Measurements from ENCODE around the gene PRSS33.

Gene PRSS33

DNA sequence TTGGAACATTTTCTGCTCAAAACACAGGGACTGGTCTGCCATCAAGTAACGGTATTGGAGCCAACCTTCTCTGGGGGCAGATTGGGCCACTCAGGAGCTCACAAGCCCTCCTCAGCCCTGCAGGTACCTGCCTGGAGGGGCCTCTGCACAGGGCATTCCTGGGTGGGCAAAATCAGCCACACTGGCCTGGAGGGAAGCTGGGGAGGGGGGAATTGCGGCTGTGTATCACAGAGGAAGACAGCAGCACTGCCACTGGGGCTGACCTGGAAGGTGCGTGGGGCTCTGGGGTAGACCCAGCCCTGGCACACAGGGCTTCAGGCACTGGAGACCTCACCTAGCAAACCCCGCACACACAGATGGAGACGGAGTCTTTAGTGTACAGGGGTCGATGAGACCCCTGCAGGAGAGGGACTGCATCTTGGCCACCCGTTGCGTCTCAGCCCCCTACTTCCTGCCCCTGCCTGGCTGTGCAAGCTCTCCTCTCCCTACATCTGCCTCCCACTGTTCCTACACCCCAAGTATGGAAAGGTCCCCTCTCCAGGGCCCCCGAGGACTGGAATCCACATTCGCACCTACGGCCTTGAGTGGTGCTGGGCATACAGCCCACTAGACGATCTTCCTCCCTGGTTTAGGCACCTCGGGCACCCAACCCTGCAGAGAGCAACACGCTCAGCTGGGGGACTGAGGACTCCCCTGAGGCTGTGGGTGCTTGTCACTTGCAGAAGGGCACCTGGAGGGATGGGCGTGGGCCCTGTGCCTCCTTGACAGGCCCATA is 42.1 kb downstream of the PRSS33 start:
- no peak overlapping the region for H3K4me3 ChIP-seq (ENCODE audit: low read depth, low read length)

DNA sequence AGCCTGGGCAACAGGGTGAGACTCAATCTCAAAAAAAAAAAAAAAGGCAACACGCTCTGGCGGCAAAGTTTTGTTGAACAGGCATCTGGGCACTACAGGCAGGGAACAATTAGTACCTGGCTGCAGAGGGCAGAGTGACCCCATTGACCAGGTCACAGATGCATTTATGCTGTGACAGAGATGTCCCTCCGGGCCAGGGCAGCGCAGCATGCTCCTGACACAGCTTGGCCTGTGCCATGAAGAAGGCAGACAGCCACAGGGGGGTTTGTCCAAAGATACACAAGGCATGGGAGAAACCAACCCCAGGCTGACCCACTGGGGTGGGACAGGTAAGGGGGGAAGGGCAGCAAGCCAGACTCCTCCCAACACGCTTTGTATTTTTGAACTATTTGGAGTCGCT is 42.6 kb downstream of the PRSS33 start:
- no peak overlapping the region for H3K4me3 ChIP-seq (ENCODE audit: low read depth, low read length)

DNA sequence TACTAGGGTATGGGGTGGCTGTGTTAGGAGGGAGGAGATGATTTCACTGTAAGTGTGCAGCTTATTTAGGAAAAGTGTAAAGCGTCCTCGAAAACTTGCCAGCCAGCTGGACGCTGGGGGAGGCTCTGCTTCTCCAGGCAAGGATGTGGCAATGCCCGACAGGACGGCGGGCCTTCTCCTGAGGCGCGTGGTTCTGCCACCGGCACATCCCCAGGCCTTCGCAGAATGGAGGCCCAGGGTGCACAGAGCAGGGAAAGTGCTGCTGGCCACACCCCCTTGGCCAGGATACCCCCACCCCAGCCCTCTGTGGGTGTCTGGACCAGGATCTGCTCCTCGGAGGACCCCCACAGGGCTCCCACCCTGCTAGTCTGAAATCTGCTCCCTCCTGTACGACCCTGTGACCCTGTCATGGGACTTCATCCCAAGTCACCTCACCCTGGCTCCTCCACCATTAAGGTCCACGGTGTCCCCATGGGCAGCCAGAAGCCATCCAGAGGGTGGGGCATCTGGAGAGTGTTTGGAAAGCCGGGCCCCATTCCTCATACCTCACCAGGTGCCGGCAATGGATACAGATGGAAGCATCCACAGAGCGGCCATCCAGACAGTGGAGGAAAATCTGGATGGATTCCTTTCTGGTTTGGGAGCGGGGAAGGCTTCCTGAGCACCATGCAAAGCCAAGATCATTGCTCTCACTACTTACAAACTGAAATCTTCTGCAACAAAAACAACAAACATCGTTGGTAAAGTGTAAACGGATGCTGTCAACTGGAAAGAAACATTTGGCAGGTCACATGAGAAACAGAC is 44.2 kb downstream of the PRSS33 start:
- H3K4me3 ChIP-seq (ENCODE audit: low read depth, low read length) = no peak overlapping the region

DNA sequence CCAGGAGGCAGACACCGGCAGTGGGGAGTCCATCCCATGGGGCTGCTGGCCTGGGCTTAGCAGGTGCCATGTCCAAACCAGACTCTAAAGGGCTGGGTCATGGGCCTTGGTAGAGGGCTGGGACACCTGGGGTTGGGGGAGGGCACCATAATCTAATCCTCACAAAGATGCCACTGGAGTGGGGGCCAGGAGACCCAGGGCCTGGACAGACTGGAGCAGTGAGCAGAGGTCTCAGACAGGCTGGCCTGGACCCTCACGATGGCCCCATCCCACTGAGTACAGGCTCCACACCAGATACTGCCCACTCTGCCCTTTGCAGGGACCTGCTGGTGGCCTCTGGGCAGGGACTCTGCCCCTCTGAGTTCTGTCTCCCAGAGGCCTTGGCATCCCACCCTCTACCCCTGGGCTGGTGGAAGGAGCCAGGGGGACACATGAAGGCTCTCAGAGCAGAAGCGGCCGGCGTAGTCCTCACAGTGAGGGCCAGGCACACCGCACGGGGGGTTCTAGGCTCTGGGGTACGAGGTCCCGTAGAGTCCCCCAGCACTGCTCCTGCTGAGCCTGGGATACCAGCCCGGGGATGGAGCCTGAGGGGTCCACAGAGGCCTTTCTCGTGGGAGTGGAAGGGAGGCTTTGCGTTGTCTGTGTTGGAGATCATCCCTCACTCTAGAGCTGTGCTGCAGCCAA is 44.9 kb downstream of the PRSS33 start:
- H3K4me3 ChIP-seq (ENCODE audit: low read depth, low read length) = no peak overlapping the region

DNA sequence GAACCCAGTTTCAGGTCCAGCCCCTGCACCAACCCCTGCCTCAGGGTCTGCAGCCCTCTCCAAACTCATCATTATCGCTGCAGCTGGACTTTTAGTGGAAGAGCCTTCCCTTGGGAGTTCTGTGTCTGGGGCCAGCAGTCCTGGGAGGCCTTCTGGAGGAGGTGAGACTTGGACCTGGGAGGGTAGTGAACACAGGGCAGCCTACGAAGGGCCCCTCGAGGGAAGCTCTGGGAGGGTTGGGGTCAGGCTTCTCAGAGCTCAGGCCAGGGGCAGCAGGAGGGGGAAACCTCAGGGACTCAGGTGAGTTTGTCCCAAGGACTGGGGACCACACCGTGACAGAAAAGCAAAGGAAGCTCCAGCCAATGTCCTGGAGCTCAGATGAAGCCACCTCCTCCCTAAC is 46.2 kb downstream of the PRSS33 start:
- H3K4me3 ChIP-seq (ENCODE audit: low read depth, low read length) = no peak overlapping the region

DNA sequence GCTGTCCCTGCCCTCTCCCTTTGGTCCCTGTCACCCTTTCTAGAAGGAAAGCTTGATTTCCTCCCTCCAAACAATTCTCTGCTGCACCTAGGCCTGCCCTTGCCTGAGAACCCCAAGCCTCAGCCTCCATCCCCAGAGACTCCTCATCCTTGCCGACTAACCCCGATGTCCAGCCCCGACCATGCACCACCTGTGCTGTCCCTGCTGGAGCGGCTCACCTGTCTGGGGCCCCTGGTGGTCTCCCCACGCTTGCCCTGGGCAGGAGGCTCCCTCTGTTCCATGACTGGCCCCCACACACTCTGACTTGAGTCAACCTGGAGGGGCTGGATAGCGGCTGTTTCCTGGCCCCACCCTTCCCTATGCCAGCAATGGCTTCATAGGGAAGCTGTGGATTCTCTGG is 46.9 kb downstream of the PRSS33 start:
- no peak overlapping the region for H3K4me3 ChIP-seq (ENCODE audit: low read depth, low read length)

DNA sequence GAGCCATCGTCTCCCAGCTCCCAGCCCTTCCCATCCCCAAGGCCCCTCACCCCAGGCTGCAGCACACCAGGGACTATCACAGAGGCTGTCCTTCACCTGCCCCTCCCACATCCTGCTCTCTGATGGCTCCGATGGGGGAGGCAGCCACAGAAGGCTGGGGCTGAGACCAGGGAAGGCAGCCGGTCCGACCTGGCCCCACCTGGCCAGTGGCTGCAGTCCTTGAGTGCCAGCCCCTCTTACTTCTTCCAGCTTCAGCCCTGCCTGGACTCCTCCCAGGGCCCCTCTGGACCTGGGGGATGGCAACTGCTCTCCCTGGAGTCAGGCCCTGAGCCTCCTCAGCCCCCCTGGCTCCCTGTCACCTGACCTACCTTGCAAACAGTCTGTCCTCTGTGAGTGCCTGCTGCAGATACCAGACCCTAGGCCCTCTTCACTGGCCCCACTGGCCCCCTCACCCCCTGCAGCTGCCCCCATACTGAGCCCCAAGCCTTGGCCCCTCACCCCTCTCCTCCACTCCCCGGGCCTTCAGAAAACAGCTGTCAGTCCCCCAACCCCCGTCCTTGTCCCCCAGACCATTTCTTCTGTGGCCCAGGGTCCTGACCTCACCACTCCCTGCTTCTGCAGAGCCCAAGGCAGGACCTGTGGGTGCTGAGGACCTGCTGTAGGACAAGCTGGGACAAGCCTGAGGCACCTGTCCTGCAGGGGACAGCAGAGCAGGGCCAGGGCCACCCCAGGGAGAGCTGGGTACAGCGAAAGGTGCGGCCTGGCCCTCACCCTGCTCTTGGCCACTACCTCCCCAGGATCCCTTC is 47.5 kb downstream of the PRSS33 start:
- no peak overlapping the region for H3K4me3 ChIP-seq (ENCODE audit: low read depth, low read length)

DNA sequence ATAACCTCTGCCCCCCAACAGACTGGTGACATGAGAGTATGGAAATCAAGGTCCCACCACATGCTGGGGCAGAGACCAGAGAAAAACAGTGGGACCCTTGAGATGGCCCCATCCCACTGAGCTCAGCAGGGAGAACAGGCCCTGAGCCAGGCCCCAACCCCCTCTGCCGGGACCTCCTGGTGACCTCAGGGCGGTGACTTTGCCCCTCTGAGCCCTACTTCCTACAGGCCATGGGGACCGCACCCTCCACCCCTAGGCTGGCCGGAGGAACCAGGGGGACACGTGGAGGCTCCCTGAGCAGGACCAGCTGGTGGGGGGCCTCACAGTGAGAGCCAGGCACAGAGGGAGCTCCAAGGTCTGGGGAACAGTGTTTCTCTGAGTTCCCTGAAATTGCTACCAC is 48.7 kb downstream of the PRSS33 start:
- H3K4me3 ChIP-seq (ENCODE audit: low read depth, low read length) = no peak overlapping the region

DNA sequence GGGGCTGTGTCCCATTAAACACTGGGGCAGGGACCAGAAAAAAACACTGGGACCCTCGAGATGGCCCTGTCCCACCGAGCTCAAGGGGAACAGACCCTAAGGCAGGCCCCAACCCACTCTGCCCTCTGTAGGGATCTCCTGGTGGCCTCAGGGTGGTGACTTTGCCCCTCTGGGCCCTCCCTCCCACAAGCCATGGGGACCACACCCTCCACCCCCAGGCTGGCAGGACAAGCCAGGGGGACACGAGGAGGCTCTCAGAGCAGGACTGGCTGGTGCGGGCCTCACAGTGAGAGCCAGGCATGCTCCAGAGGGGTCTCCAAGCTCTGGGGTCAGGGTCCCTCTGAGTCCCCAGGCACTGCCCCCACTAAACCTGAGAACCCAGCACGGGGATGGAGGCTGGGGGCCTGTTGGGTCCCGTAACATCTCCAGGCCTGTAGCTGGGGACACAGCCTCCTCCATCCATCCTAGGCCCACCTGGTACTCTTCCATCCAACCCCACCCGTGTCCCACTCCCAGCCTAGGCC is 49.4 kb downstream of the PRSS33 start:
- H3K4me3 ChIP-seq (ENCODE audit: low read depth, low read length) = no peak overlapping the region

DNA sequence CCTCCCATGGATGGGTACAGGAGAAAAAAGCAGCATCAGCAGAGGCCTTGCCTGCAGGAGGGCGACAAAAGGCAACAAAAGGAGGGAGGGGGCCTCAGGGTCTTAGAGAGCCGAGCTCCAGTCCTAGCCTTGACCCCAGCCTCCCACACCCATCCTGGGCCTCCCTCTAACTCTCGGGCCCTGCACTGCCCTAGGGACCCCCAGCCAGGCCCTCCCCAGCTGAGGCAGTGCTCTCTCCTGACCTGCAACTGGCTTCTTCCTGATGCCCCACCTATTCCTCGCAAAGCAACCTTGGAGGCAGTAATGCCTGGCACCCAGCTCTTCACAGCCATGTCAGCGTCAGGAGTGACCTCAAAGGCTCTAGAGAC is 50.1 kb downstream of the PRSS33 start:
- no peak overlapping the region for H3K4me3 ChIP-seq (ENCODE audit: low read depth, low read length)

DNA sequence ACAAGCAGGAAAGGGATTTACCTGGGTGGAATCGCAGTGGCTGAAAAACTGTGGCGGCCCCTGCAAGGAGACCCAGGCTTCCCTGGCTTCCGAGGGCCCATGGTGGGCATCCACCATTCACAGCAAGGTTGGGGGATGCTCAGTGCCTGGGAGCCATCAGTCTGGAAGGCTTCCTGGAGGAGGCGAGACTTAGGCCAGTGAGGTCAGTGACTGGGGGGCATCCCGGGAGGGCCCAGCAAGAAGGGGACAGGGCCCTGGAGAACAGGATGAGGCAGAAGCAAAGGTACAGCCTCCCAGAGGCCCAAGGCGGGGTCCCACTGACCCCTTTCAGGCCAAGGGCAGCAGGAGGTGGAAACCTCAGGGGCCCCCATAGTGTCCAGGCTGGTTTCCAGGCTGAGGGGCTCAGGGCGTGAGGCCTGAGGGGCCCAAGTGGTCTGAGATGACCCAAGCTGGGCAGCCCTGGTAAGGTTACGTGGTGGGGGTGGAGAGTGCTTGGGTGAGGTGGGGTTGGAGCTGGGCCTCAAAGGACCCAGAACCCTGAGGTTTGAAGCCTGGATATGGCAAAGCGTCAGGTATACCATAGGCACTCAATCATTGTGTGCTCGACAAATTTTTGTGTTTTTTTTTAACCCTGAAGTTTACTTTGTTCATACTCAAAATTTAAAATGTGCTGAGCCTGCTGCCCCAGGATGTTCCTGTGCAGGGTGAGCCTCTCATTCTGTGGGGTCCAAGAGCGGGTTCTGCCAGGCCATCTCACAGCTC is 50.7 kb downstream of the PRSS33 start:
- no peak overlapping the region for H3K4me3 ChIP-seq (ENCODE audit: low read depth, low read length)

DNA sequence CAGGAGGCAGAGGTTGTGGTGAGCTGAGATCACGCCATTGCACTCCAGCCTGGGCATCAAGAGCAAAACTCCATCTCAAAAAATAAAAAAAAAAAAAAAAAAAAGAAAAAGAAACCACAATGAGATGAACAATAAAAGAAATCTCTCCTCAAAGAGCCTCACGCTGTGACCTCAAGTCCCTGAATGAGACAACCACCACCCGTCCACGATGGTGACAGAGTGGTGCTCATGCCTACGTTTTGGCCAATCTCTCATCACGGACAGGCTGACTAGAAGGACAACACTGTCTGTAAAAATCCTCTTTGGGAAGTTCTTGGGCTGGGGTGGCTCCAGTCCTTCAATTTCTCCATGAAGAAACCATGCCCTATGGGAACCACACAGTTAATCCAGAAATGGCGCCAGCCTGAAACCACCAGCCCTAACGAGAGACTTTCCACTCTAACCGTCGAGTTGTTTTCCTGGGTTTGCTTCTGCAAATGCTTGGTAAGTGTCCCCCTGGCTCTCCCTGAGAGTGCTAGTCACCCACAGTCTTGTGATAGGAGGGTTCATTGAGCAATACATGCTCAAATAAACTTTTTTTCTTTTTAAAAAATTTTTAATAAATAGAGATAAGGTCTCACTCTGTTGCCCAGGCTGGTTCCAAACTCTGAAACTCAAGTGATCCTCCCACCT is 52.4 kb downstream of the PRSS33 start:
- H3K4me3 ChIP-seq (ENCODE audit: low read depth, low read length) = no peak overlapping the region
